Ovary (tissue), 3 donors: Measurements from ENCODE around the gene OCIAD2.

ENCODE experiments used
- EP300 ChIP-seq: sonication (generic); formaldehyde crosslinking; IDR thresholded peaks from one replicate; pipeline ENCODE4 v1.6.1; 2017; ENCODE audit warnings: antibody characterized with exemption
- POLR2A ChIP-seq: fragments of 450-650 bp; IDR thresholded peaks from one replicate; pipeline ENCODE4 v1.6.1; 2017; ENCODE audit warnings: antibody characterized with exemption, mild to moderate bottlenecking, moderate library complexity
- TF ChIP-seq, protein P1 (sequence below), 3 donors: fragments of 450-650 bp in 2 of 3; fragments of 200-600 bp in 1 of 3; IDR thresholded peaks; one replicate each; pipeline versions ENCODE4 v1.5.1 to v1.8.0; 2016 to 2022; ENCODE audit warnings: antibody characterized with exemption in 3 of 3, mild to moderate bottlenecking in 1 of 3
- donor health status: DM: no; HTN: no; CAD: no.

DNA sequence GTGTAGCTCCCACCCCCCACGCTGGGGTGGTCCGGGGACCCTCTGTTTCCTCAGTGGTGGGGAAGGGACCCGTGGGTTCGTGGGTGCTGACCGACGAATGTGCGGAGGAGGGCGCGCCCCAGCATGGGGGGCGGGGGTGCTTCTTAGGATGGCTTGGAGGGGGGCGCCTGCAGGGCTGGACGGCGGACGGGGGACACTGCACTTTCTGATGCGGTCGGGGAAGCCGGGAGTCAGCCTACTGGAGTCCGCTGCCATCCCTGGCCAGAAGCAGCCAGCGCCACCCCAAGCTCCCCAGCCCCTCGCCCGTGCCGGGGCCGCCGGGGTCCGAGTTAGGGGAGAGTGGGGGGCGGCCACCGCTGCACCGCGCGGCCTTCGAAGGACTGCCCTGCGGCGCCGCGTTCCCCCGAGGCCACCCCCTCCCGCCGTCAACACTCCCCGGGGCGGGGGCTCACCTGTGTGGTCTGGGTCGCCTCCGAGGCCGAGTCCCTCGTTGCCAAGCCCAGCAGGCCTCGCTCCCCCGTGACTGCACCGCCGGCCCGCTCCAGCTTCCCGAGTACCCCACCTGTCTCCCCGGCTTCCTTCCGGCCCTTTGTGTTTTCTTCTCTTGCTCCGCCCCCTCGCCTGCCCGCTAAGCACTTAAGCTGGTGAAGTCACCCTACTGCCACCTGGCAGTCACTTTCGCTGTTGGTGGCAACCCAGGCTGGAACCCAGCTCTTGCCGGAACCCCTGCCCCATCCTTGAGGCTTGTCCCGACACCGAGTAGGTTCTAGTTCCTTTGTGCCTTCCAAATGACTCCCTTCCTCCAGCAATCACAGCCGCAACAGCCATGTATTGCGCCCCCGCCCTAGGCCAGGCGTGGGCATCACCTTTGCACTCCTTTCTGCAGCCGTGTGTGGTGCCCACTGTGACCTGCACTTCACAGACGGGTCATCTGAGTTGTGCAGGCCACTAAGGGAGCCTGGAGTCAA is at the start of gene OCIAD2:
- TF ChIP-seq, protein P1, sequence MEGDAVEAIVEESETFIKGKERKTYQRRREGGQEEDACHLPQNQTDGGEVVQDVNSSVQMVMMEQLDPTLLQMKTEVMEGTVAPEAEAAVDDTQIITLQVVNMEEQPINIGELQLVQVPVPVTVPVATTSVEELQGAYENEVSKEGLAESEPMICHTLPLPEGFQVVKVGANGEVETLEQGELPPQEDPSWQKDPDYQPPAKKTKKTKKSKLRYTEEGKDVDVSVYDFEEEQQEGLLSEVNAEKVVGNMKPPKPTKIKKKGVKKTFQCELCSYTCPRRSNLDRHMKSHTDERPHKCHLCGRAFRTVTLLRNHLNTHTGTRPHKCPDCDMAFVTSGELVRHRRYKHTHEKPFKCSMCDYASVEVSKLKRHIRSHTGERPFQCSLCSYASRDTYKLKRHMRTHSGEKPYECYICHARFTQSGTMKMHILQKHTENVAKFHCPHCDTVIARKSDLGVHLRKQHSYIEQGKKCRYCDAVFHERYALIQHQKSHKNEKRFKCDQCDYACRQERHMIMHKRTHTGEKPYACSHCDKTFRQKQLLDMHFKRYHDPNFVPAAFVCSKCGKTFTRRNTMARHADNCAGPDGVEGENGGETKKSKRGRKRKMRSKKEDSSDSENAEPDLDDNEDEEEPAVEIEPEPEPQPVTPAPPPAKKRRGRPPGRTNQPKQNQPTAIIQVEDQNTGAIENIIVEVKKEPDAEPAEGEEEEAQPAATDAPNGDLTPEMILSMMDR (IDR thresholded peaks at IDR 0.05): no peak
- no peak for TF ChIP-seq POLR2A
- TF ChIP-seq EP300: no peak
